Measurements from ENCODE around the gene SMIM13. TPM values are rescaled to one million over a fixed set of nuclear protein-coding genes. Genes with fewer than 3 reads are reported as not detected.
A peak's percentile ranks its signal among the peaks of the same experiment; 100 is the strongest.
"Not testable (repeated sequence)": the region's sequence is repeated elsewhere in the genome, so short reads cannot be mapped to it uniquely, and the experiment has no call there.

The SMIM13 gene
- polyA plus RNA-seq, 1 donor from 2014 or later: 1.9 TPM

- no peak overlapping the region for H3K27ac Mint-ChIP-seq
Observed at GRCh38 chr6:11096109-11096508, 2.5 kb downstream of the SMIM13 start.

GRCh38 chr6:11097476-11097875 lies 3.8 kb downstream of the SMIM13 start:
- no peaks in the 10 kb centered on the region for H3K27me3 Mint-ChIP-seq
- H3K4me3 Mint-ChIP-seq: peak overlapping the region in 1 of 4 donors; percentile 65
- peaks cover 20 to 29% (median 20%) of the 10 kb centered on the region in 3 donors for H3K4me1 Mint-ChIP-seq
- no peak overlapping the region for H3K27ac Mint-ChIP-seq
- H3K9me3 Mint-ChIP-seq: no peaks in the 10 kb centered on the region
- H3K36me3 Mint-ChIP-seq: no peaks in the 10 kb centered on the region

More at GRCh38 chr6:11096109-11096508, 2.5 kb downstream of the SMIM13 start:
- Mint-ChIP-seq H3K4me1 (peaks cover 19 to 27% (median 20%) of the 10 kb centered on the region in 3 donors), H3K4me3 (peak overlapping the region in 2 of 4 donors; percentile 68 to 97), H3K36me3 (no peaks in the 10 kb centered on the region), H3K27me3 (no peaks in the 10 kb centered on the region), H3K9me3 (no peaks in the 10 kb centered on the region)

- no peak overlapping the region for H3K27ac Mint-ChIP-seq
- no peaks in the 10 kb centered on the region for H3K9me3 Mint-ChIP-seq
- H3K36me3 Mint-ChIP-seq: no peaks in the 10 kb centered on the region
- no peak overlapping the region for H3K4me3 Mint-ChIP-seq
- no peaks in the 10 kb centered on the region for H3K27me3 Mint-ChIP-seq
- peaks cover 16 to 30% (median 18%) of the 10 kb centered on the region in 3 donors for H3K4me1 Mint-ChIP-seq
Observed at GRCh38 chr6:11098004-11098403, 4.4 kb downstream of the SMIM13 start.

DNA sequence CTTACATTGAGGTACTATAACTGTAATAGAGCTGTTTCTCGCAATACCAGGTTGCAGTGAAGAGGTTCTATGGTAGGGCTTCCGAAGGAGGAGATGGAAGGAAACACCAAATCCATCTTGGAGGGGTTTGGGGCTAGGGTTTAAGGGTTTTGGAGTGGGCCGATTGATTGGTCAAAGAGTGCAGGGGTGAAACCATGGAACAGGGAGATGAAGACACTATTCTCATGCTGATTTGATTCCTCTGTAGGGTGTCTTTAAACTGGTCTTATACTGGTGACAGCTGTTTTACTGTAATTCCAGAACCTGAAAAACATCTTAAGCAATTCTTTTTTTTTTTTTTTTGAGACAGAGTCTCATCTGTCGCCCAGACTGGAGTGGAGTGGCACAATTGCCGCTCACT lies 7.8 kb downstream of the SMIM13 start:
- Mint-ChIP-seq H3K4me3 (no peak overlapping the region), H3K36me3 (peaks cover 5% of the 10 kb centered on the region), H3K27ac (no peak overlapping the region), H3K9me3 (no peaks in the 10 kb centered on the region), H3K27me3 (no peaks in the 10 kb centered on the region), H3K4me1 (peaks cover 6 to 21% (median 9%) of the 10 kb centered on the region in 3 donors)

GRCh38 chr6:11103065-11103464 lies 9.4 kb downstream of the SMIM13 start:
- H3K27ac Mint-ChIP-seq: no peak overlapping the region
- H3K27me3 Mint-ChIP-seq: no peaks in the 10 kb centered on the region
- peaks cover 6 to 18% (median 14%) of the 10 kb centered on the region in 3 donors for H3K4me1 Mint-ChIP-seq
- no peaks in the 10 kb centered on the region for H3K9me3 Mint-ChIP-seq
- no peak overlapping the region for H3K4me3 Mint-ChIP-seq
- H3K36me3 Mint-ChIP-seq: peaks cover 5% of the 10 kb centered on the region

GRCh38 chr6:11108726-11109125 lies 15.1 kb downstream of the SMIM13 start:
- Mint-ChIP-seq H3K27me3 (no peaks in the 10 kb centered on the region), H3K4me3 (no peak overlapping the region), H3K27ac (no peak overlapping the region), H3K36me3 (peaks cover 8% of the 10 kb centered on the region), H3K4me1 (peaks cover 1 to 17% (median 5%) of the 10 kb centered on the region in 3 donors), H3K9me3 (no peaks in the 10 kb centered on the region)

GRCh38 chr6:11110921-11111768 lies 17.5 kb downstream of the SMIM13 start, which contains the start of gene ERVFRD-1:
Gene ERVFRD-1, minus strand, starts transcription at chr6:11111725. Its CDS starts 6,415 bp downstream, at chr6:11105310.
- peaks cover 3% of the 10 kb centered on the region for H3K36me3 Mint-ChIP-seq
- peak within 1 kb of the TSS in 2 of 4 donors; percentile 9 to 74 for H3K4me3 Mint-ChIP-seq
- peaks cover 1 to 14% (median 2%) of the 10 kb centered on the region in 3 donors for H3K4me1 Mint-ChIP-seq
- H3K27me3 Mint-ChIP-seq: no peaks in the 10 kb centered on the region
- peak within 1 kb of the TSS in 1 of 3 donors; percentile 63 for H3K27ac Mint-ChIP-seq
- H3K9me3 Mint-ChIP-seq: no peaks in the 10 kb centered on the region

DNA sequence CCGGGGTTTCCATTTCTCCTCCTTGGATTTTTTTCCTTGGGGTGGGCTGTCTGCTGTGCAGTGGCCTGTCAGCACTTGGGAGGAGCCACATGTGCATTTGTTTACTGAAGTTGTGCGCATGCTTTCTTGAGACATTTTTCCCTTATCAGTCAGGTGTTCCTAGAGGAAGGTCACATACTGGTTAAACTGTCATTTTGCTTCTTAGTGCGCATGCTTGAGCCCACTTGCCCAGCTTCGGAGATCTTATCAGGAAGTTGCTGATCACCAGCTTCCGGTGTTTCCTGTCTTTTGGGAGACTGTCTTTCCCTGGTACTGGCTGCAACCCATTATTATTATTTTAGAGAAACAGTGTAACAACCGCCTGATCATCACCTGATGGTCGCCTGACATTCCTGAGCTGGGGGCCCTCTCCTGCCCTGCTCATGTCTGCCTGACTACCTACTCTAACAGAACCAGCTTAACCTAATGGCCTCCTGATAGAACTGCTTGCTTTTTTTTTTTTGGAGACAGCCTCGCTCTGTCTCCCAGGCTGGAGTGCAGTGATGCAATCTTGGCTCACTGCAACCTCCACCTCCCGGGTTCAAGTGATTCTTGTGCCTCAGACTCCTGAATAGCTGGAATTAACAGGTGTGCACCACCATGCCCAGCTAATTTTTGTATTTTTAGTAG lies 18.3 kb downstream of the SMIM13 start:
- H3K27ac Mint-ChIP-seq: peak overlapping the region in 1 of 3 donors; percentile 63
- H3K27me3 Mint-ChIP-seq: no peaks in the 10 kb centered on the region
- no peaks in the 10 kb centered on the region for H3K9me3 Mint-ChIP-seq
- peak overlapping the region in 2 of 4 donors; percentile 9 to 74 for H3K4me3 Mint-ChIP-seq
- H3K36me3 Mint-ChIP-seq: peaks cover 3% of the 10 kb centered on the region
- H3K4me1 Mint-ChIP-seq: peaks cover 3 to 14% (median 7%) of the 10 kb centered on the region in 3 donors

DNA sequence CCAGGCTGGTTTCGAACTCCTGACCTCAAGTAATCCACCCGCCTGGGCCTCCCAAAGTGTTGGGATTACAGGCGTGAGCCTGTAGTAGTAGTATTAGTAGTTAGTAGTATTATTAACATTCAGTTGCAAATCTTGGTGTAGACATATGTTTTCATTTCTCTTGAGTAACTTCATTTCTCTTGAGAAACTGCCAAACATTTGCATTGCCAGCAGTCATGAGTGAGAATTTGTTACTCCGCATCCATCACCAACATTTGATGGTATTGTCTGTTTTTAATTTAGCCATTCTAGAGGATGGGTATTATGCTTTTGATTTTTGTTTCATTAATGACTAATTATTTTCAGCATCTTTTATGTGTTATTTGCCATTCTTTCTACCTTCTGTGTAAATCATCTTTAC lies 19.4 kb downstream of the SMIM13 start:
- no peaks in the 10 kb centered on the region for H3K27me3 Mint-ChIP-seq

DNA sequence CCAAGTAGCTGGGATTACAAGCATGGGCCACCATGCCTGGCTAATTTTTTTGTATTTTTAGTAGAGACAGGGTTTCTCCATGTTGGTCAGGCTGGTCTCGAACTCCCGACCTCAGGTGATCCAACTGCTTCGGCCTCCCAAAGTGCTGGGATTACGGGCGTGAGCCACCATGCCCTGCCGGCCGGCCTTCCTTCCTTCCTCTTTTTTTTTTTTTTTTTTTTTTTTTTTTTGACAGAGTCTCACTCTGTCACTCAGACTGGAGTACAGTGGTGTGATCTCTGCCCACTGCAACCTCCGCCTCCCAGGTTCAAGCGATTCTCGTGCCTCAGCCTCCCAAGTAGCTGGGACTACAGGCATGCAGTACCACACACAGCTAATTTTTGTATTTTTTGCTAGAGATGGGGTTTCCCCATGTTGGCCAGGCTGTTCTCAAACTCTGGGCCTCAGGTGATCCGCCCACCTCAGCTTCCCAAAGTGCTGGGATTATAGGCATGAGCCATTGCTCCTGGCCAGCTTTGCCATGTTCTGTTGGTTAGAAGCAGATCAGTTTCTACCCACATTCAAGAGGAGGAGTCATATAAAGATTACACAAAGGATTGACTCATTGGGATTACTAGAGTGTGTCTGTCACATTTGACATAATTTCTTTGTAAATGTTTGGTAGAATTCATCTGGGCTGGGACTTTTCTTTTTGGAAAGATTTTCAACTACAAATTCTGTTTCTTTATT lies 22.3 kb downstream of the SMIM13 start:
- H3K36me3 Mint-ChIP-seq: not testable (repeated sequence)

More for the DNA sequence above, 19.4 kb downstream of the SMIM13 start:
- H3K4me1 Mint-ChIP-seq: peaks cover 3 to 9% (median 7%) of the 10 kb centered on the region in 3 donors
- peaks cover 3% of the 10 kb centered on the region for H3K36me3 Mint-ChIP-seq
- no peak overlapping the region for H3K4me3 Mint-ChIP-seq
- no peaks in the 10 kb centered on the region for H3K9me3 Mint-ChIP-seq
- H3K27ac Mint-ChIP-seq: no peak overlapping the region

DNA sequence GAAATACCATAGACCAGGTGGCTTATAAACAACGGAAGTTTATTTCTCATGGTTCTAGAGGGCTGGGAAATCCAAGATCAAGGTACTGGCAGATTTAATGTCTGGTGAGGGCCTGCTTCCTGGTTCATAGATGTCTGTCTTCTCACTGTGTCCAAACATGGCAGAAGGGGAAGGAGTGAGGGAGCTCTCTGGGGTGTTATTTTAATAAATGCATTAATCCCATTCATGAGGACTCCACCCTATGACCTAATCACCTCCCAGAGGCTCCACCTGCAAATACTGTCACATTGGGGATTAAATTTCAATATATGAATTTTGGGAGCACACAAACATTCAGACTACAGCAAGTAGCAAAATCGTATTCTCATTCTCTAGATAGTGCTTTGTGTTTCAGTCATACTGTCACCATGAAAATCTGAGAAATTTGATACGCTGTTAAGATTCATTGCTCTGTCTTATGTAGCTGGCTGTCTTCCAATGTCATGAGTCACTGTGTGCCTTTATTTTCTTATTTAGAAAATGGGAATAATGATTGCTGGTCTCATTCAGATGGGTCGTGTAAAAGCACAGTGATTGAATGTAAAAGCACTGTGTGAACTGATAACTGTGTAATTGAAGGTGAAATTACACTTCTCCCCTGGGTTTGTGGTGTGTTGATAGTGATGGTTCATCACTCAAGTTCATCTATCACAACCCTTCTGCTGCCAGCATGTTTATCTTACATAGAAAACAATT lies 26.8 kb downstream of the SMIM13 start:
- no peaks in the 10 kb centered on the region for H3K9me3 Mint-ChIP-seq
- H3K4me3 Mint-ChIP-seq: no peak overlapping the region
- peaks cover 2% of the 10 kb centered on the region for H3K36me3 Mint-ChIP-seq
- no peaks in the 10 kb centered on the region for H3K27me3 Mint-ChIP-seq
- H3K27ac Mint-ChIP-seq: no peak overlapping the region
- H3K4me1 Mint-ChIP-seq: peaks cover 2 to 23% (median 11%) of the 10 kb centered on the region in 3 donors

More for the DNA sequence above, 22.3 kb downstream of the SMIM13 start:
- peaks cover 2 to 18% (median 11%) of the 10 kb centered on the region in 3 donors for H3K4me1 Mint-ChIP-seq
- not testable (repeated sequence) for H3K4me3 Mint-ChIP-seq, H3K9me3 Mint-ChIP-seq, H3K27ac Mint-ChIP-seq, H3K27me3 Mint-ChIP-seq

DNA sequence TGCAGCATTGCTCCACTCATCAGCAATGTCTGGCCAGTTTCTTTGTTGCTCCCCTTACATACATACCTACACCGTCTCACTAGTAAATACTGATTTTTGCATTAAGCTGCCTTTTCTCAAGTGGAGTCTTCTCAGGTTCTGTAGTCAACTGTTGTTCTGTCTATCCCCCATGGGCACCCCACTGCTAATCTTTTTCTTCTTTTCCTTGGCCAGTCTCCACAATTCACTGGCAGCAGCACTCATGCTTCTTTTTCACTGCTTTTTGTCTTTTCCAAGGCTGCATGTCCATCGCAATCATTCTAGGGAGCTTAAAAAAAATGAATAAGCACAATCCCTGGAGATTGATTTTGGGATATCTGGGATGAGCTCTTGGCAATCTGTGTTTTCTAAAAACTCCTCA lies 28.2 kb downstream of the SMIM13 start:
- Mint-ChIP-seq H3K27ac (no peak overlapping the region), H3K9me3 (no peaks in the 10 kb centered on the region), H3K4me1 (peaks cover 4 to 16% (median 13%) of the 10 kb centered on the region in 3 donors), H3K36me3 (peaks cover 7% of the 10 kb centered on the region), H3K27me3 (no peaks in the 10 kb centered on the region), H3K4me3 (no peak overlapping the region)

DNA sequence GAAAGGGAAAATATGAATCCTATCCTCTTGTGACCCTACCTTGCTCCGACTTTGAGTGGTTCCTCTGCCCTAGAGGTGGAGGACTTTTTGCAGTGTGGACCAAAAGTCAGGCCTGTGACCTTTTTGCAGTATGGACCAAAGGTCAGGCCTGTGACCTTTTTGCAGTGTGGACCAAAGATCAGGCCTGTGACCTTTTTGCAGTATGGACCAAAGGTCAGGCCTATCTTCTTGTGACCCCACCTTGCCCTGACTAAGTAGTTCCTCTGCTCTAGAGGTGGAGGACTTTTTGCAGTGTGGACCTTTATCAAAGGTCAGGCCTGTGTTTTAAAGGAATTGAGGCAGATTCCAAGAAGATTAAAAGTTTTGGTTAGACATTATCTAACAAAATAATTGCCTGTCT lies 28.7 kb downstream of the SMIM13 start:
- Mint-ChIP-seq H3K27ac (no peak overlapping the region), H3K27me3 (no peaks in the 10 kb centered on the region), H3K4me1 (peaks cover 4 to 16% (median 13%) of the 10 kb centered on the region in 3 donors), H3K36me3 (peaks cover 7% of the 10 kb centered on the region), H3K4me3 (no peak overlapping the region), H3K9me3 (no peaks in the 10 kb centered on the region)

DNA sequence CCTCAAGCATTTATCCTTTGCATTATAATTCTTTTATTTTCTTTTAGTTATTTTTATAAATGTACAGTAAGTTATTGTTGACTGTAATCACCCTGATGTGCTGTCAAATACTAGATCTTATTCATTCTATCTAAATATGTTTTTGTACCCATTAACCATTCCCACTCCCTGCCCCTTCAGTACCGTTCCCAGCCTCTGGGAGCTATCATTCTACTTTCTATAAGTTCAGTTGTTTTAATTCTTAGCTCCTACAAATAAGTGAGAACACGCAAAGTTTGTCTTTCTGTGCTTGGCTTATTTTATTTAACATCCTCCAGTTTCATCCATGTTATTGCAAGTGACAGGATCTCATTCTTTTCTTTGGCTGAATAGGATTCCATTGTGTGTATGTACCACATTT lies 30.3 kb downstream of the SMIM13 start:
- peaks cover 6 to 16% (median 13%) of the 10 kb centered on the region in 3 donors for H3K4me1 Mint-ChIP-seq
- no peaks in the 10 kb centered on the region for H3K27me3 Mint-ChIP-seq
- peaks cover 5% of the 10 kb centered on the region for H3K36me3 Mint-ChIP-seq
- no peak overlapping the region for H3K27ac Mint-ChIP-seq
- H3K4me3 Mint-ChIP-seq: peak overlapping the region in 1 of 4 donors; percentile 13
- H3K9me3 Mint-ChIP-seq: no peaks in the 10 kb centered on the region

All from IgD-negative memory B cell (primary cell).